Measurements from ENCODE around the gene AKAP8. TPM values are rescaled to one million over a fixed set of nuclear protein-coding genes. Genes with fewer than 3 reads are reported as not detected.

AKAP8 gene
- total RNA-seq, 1 donor from 2014 or later: 27.7 TPM

DNA sequence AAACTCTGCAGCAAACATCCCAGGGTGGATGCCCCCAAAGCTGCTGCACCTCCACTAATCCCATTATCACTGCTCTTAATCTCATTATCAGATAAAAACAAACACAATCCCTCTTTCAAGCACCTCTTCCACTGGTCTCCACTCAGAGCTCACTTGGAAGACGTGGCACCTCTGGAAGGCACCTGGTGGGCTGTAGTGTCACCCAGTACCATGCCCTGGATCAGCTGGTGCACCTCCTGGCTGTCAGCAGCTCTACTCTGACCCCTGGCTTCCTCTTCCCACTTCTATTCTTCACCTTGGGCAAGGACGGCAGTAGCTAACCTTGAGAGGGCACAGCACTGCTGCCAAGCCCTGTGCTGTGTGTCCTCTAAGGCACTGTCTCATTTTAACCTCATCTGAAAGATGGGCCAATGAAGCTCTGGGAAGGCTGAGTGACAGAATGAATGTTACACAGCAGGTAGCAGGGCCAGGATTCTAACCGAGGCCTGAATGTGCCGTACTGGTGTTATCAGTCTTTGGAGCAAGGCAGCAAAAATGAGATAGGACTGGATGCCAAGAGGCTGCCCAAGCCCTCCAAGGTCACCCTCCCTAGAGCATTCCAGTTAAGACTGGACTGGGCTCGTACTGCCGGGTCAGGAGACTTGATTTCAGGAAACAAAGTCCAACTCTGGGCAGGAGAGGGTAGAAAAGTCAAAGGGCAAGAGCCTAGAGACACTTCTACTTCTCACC lies 54.6 kb downstream of the AKAP8 start:
- Histone ChIP-seq H3K4me3 (no peak overlapping the region), H3K4me1 (peaks cover 96% of the 10 kb centered on the region), H3K27me3 (no peaks in the 10 kb centered on the region), H3K36me3 (no peaks in the 10 kb centered on the region), H3K9me3 (no peaks in the 10 kb centered on the region), H3K27ac (peak overlapping the region; percentile 49)
- intact Hi-C loops (cut with DNase I): no loop called here
- no peak for DNase-seq (ENCODE audit: extremely low spot score in 2 of 2)
- TF ChIP-seq POLR2AphosphoS5 (IDR thresholded peaks at IDR 0.05; ENCODE audit: insufficient read depth in 1 of 2, low read depth in 1 of 2) (no peak), POLR2A (IDR thresholded peaks at IDR 0.05) (no peak)
- TF ChIP-seq, protein P1, sequence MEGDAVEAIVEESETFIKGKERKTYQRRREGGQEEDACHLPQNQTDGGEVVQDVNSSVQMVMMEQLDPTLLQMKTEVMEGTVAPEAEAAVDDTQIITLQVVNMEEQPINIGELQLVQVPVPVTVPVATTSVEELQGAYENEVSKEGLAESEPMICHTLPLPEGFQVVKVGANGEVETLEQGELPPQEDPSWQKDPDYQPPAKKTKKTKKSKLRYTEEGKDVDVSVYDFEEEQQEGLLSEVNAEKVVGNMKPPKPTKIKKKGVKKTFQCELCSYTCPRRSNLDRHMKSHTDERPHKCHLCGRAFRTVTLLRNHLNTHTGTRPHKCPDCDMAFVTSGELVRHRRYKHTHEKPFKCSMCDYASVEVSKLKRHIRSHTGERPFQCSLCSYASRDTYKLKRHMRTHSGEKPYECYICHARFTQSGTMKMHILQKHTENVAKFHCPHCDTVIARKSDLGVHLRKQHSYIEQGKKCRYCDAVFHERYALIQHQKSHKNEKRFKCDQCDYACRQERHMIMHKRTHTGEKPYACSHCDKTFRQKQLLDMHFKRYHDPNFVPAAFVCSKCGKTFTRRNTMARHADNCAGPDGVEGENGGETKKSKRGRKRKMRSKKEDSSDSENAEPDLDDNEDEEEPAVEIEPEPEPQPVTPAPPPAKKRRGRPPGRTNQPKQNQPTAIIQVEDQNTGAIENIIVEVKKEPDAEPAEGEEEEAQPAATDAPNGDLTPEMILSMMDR (IDR thresholded peaks at IDR 0.05): no peak

DNA sequence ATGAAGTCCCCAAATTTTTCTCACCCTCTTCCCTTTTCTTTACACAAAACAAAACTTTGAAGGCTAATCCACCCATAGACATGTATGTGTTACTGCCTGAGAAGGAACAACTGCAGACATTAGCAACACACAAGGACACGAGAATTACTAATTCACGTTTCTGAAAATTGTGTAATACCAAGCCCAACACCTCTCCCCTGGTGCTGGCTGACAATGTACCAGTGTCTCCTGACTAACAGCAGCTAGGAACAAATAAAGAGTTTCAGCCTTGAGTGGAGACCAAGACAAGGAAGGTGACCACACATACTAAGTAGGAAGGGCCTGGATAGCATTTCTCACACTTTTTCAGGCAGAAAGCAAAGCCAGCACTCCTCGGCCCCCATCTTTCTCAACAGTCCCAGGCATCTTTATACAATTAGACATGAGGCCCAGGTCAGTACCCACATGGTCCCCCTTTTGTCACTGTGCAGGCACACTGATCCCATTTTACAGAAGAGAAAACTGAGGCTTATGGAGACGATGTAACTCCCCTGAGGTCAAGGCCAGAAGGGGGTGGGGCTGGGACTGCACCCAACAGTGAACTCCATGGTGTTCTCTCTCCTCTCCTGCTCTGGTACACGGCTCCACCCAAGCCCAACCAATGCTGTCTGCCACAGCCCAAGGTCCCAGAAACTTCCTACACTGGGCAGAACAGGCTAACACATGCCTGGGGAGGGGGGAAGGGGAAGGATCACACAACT lies 55.9 kb downstream of the AKAP8 start:
- Histone ChIP-seq H3K36me3 (no peaks in the 10 kb centered on the region), H3K27ac (peak overlapping the region; percentile 49), H3K9me3 (no peaks in the 10 kb centered on the region), H3K4me3 (no peak overlapping the region), H3K4me1 (peaks cover 96% of the 10 kb centered on the region), H3K27me3 (no peaks in the 10 kb centered on the region)
- TF ChIP-seq, protein P1 (IDR thresholded peaks at IDR 0.05): no peak
- no peak for TF ChIP-seq POLR2A (IDR thresholded peaks at IDR 0.05)
- TF ChIP-seq POLR2AphosphoS5 (IDR thresholded peaks at IDR 0.05; ENCODE audit: insufficient read depth in 1 of 2, low read depth in 1 of 2): peak in 1 of 2 donors; percentile 57
- no peak for DNase-seq (ENCODE audit: extremely low spot score in 2 of 2)
- intact Hi-C loops (cut with DNase I): no loop called here

DNA sequence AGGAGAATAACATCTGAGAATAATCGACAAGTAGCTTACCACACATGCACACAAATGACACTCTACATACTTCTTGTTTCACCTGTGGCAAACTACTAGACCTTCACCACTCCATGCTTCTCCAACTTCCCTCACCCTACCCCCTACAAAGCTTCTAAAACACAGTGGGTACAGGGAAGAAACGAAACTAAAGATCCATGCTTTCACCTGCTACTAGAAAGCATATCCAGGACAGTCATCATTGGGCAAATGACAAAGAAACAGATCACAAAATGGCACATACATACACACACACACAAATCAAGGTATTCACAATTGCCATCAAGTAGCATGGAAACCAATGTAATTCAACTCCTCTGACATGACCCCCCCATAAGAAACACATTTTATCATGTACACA lies 57.8 kb downstream of the AKAP8 start:
- H3K9me3 ChIP-seq: no peaks in the 10 kb centered on the region
- H3K27ac ChIP-seq: no peak overlapping the region
- intact Hi-C loops (cut with DNase I): no loop called here
- TF ChIP-seq POLR2AphosphoS5 (IDR thresholded peaks at IDR 0.05; ENCODE audit: insufficient read depth in 1 of 2, low read depth in 1 of 2) (no peak), POLR2A (IDR thresholded peaks at IDR 0.05) (no peak)
- TF ChIP-seq, protein P1 (IDR thresholded peaks at IDR 0.05): no peak
- no peaks in the 10 kb centered on the region for H3K36me3 ChIP-seq
- peaks cover 96% of the 10 kb centered on the region for H3K4me1 ChIP-seq
- no peak for DNase-seq (ENCODE audit: extremely low spot score in 2 of 2)
- H3K4me3 ChIP-seq: no peak overlapping the region
- H3K27me3 ChIP-seq: no peaks in the 10 kb centered on the region

DNA sequence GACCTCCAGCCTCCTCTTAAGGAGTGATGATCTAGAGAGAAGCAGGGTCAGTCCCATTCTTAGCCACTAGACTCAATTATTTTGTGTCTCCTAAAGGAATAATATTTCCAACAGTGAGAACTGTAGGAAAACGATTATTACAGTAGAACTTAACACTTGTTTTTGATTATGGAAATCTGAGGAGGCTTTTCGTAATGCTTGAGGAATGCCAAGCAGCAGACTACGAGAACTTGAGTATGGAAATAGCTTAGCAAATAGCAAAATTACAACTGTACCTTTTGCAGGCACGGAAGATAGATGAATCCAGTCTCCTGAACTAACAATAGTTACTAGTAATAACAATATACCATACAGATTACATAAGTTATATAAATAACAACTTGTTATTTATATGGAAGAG lies 59.5 kb downstream of the AKAP8 start:
- no peak for DNase-seq (ENCODE audit: extremely low spot score in 2 of 2)
- Histone ChIP-seq H3K9me3 (no peaks in the 10 kb centered on the region), H3K36me3 (no peaks in the 10 kb centered on the region), H3K4me1 (peaks cover 96% of the 10 kb centered on the region), H3K27ac (no peak overlapping the region), H3K4me3 (no peak overlapping the region), H3K27me3 (no peaks in the 10 kb centered on the region)
- intact Hi-C loops (cut with DNase I): no loop called here
- TF ChIP-seq, protein P1 (IDR thresholded peaks at IDR 0.05): no peak
- TF ChIP-seq POLR2AphosphoS5 (IDR thresholded peaks at IDR 0.05; ENCODE audit: insufficient read depth in 1 of 2, low read depth in 1 of 2) (no peak), POLR2A (IDR thresholded peaks at IDR 0.05) (no peak)

DNA sequence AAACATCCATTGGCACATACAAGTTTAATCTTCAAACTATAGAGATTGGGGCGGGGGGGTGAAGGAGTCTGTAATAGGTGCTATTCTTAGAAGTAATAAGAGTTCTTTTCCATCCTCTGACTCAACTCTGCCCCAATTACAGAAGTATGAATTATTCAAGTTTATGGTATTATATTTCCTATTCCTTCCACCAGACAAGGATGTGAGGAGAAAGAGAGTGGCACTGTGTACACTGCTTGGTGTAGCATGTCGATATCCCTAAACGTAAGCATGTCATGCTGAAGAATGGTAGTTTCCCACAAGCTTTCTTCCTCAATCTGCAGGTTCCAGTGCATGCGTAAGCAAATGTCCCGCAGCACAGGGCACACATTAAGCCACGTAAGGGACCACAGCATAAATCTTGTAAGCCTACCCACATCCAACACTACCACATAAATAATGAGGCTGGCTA lies 61.3 kb downstream of the AKAP8 start:
- Histone ChIP-seq H3K9me3 (no peaks in the 10 kb centered on the region), H3K4me3 (no peak overlapping the region), H3K27ac (no peak overlapping the region), H3K36me3 (no peaks in the 10 kb centered on the region), H3K27me3 (no peaks in the 10 kb centered on the region), H3K4me1 (peaks cover 96% of the 10 kb centered on the region)
- DNase-seq (ENCODE audit: extremely low spot score in 2 of 2): no peak
- intact Hi-C loops (cut with DNase I): no loop called here
- TF ChIP-seq POLR2A (IDR thresholded peaks at IDR 0.05): no peak
- TF ChIP-seq, protein P1 (IDR thresholded peaks at IDR 0.05): no peak
- no peak for TF ChIP-seq POLR2AphosphoS5 (IDR thresholded peaks at IDR 0.05; ENCODE audit: insufficient read depth in 1 of 2, low read depth in 1 of 2)

All from vagina (tissue), 2 donors.